Fibroblast of pulmonary artery (primary cell): ENCODE data around the gene MOV10L1.

Source experiments
- DNase-seq: peaks from one replicate; pipeline ENCODE4 v3.0.0-alpha.2; 2010; ENCODE audit warnings: low read depth
- H3K4me3 ChIP-seq: replicated peaks from 2 replicates; pipeline ENCODE4 v1.5.1; 2011; ENCODE audit warnings: low read depth, mild to moderate bottlenecking, control low read depth, low read length, moderate library complexity
- TF ChIP-seq, protein P1 (sequence below): IDR thresholded peaks from 2 replicates; pipeline ENCODE4 v1.5.1; 2011; ENCODE audit warnings: mild to moderate bottlenecking, control low read depth, low read length, inconsistent platforms; ENCODE audit errors: missing control alignments

Gene MOV10L1

GRCh38 chr22:50194037-50194805 lies 104.4 kb downstream of the MOV10L1 start:
- no peak overlapping the region for H3K4me3 ChIP-seq
- TF ChIP-seq, protein P1, sequence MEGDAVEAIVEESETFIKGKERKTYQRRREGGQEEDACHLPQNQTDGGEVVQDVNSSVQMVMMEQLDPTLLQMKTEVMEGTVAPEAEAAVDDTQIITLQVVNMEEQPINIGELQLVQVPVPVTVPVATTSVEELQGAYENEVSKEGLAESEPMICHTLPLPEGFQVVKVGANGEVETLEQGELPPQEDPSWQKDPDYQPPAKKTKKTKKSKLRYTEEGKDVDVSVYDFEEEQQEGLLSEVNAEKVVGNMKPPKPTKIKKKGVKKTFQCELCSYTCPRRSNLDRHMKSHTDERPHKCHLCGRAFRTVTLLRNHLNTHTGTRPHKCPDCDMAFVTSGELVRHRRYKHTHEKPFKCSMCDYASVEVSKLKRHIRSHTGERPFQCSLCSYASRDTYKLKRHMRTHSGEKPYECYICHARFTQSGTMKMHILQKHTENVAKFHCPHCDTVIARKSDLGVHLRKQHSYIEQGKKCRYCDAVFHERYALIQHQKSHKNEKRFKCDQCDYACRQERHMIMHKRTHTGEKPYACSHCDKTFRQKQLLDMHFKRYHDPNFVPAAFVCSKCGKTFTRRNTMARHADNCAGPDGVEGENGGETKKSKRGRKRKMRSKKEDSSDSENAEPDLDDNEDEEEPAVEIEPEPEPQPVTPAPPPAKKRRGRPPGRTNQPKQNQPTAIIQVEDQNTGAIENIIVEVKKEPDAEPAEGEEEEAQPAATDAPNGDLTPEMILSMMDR: no peak
- DNase-seq: no peak

DNA sequence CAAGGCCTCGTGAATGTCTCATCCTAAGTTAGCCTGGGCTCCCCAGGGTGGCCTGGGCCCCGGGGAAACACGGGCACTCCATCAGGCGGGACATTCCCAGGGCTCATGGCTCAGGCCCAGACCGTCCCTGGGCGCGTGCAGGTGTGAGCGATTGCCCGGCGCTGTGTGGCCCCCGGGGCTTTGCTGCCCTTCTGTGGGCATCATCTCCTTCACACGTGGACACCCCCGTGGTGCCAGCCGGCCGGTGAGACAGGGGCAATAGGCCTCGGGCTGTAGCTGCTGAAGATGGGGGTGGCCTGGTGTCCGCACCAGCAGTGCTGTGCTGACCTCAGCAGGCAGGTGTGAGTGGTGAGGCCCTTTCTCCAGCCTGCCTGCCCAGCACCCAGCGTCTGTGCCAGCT lies 106.5 kb downstream of the MOV10L1 start:
- no peak for DNase-seq
- TF ChIP-seq, protein P1: no peak

GRCh38 chr22:50197000-50197800 lies 107.4 kb downstream of the MOV10L1 start:
- no peak for DNase-seq
- no peak overlapping the region for H3K4me3 ChIP-seq
- TF ChIP-seq, protein P1: no peak

More for the DNA sequence above, 106.5 kb downstream of the MOV10L1 start:
- no peak overlapping the region for H3K4me3 ChIP-seq

GRCh38 chr22:50197856-50198623 lies 108.2 kb downstream of the MOV10L1 start:
- TF ChIP-seq, protein P1: no peak
- DNase-seq: no peak
- H3K4me3 ChIP-seq: no peak overlapping the region

GRCh38 chr22:50198624-50199017 lies 108.8 kb downstream of the MOV10L1 start:
- no peak for DNase-seq

GRCh38 chr22:50199251-50199721 lies 109.5 kb downstream of the MOV10L1 start:
- TF ChIP-seq, protein P1: no peak
- no peak for DNase-seq
- H3K4me3 ChIP-seq: no peak overlapping the region

More at GRCh38 chr22:50198624-50199017, 108.8 kb downstream of the MOV10L1 start:
- TF ChIP-seq, protein P1: no peak
- H3K4me3 ChIP-seq: no peak overlapping the region
